Dermis blood vessel endothelial cell (primary cell): ENCODE data around the gene AK2. TPM values are rescaled to one million over a fixed set of nuclear protein-coding genes. Genes with fewer than 3 reads are reported as not detected.

ENCODE experiments used
- DNase-seq: peaks from one replicate; pipeline ENCODE4 v3.0.0; 2010
- total RNA-seq: library from RNA; depleted of rRNA; stranded (reverse); fragments of >200 nt; gene quantifications from 2 replicates; pipeline ENCODE4 v1.2.3, GENCODE V29; 2014

AK2 gene
- total RNA-seq, 1 donor from 2014 or later = 212 TPM

DNA sequence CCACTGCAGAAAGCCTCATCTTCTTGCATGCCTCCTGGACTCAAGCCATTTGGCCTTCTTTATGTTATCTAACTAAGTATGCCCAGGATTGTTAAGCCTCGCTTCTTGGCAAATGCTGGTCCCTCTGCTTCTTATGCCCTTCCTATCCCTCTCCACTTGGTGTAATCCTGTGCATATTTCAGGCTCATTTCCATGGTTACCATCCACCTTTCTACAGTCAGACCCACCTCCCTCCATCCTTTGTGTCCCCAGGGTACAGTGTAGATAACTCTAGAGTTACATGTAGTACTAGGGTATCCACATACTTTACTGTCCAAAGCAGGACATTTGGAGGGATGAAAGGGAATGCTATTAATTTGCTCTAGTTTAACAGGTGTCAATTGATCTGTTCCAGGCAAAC, 65.5 kb downstream of the AK2 start:
- no peak for DNase-seq

DNA sequence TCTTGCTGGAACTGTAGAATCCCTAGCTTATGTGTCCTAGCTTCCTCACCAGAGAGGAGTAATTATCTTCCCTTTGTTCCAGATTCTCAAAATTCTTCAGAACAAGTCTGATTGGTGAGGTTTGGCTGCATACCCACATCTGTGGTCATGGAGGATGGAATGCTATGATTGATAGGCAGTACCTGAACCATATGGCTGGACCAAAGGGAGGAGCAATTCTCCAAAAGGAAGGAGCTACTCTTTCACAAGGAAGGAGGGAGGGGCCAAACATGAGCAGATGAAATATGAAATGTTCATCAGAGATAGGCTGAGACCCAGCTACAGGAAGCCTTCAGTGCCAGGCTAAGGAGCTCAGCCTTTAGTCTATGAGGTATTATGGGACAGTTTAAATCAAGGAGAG, 67.1 kb downstream of the AK2 start:
- no peak for DNase-seq

DNA sequence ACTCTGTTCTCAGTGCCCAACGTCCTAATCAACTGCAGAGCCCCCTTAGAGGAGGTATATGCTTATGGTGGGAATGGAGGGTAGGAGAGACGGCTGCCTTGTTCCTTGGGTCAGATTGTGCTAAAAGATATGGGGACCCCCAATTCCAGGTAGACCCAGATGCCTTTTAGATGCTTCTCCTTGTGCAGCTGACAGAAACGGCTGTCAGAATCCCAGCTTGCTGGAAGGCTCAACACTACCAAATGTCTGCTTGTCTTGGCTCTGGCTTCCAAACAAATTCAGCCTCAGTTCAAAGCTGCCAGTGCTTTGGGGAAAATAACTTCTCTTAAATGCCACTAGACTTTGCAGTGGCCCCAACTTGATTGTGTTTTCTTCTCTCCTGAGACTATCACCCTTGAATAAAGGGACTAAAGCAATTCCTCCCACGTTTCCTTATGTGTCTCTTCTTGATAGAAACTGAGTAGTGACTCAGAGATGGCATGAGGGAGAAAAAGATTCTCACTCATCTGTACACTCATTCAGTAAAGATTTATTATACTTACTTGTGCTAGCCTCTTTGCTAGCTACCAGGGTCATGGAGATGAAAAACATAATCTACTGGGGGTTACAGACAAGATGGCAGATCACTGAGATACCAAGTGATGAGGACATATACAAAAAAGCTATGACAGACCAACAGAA, 68.7 kb downstream of the AK2 start:
- no peak for DNase-seq

DNA sequence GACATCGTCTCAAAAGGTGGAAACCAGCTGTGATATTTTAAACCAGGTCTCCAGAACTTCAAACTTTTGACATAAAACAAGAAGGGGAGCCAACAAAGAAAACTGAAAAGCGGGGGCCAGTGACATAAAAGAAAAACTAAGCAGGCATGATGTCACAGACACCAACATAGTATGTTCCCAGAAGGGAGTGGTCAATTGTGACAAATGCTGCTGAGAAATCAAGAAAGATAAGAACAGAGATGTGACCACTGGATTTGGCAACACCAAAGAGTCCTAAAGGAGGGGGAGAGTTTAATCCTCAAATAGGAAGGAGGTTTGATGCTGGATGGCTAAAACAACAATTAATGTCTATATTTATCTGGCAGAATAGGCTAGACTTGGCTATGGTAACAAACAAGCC, 69.8 kb downstream of the AK2 start:
- no peak for DNase-seq

DNA sequence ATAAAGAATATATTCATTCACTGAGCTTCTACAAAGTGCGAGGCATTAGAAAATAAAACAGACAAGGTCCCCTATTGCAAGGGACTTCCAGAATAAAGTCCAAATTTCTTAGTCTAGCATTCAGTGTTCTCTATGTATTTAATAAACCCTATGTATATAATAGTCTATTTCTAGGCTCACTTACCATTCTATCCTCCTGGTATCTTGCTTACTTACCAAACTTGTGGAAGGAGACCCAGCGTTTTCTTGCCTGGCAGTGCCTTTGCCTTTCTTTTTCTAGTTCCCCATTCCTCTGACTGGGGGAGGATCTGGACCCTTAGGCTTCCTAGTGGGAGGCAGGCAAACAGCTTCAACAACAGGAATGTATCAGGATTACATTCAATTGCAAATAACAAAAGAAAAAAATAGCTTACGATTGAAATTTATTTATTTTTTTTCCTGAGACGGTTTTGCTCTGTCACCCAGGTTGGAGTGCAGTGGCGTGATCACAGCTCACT, 71.4 kb downstream of the AK2 start:
- no peak for DNase-seq

DNA sequence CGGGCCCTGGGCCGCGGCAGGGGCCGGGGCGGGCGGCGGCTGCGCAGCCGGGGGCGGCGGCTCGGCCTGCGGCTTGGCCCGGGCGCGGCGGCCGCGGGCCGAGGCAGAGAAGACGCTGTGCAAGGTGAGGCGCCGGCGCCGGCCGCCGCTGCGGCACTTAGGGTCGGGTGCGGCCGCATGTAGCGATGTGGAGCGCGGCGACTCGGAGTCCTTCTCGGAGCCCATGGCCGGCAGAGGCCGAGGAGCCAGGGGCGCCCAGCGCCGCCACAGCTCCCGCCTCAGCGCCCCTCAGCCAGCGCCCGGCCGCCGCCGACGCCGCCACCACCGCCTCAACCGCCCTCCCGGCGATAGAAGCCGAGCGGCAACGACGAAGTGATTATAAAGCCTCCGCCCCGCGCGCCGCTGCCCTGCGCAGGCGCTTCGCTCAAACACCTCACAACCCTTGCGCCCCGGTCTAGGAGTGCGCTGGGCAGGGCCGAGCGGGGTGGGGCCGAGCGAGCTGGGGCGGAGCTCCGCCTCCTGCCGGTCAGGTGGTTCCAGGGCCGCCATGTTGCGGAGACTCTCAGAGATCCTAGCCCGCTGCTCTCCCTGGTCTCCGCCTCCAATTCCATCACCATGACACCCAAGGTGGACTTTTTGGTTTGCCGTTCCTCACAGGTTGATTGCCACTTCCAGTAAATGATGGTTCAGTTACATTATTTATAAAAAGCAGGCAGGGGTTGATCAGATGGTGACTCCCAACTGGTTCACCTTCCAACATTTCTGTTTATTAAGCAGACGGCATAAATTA, 72.0 kb downstream of the AK2 start, which contains the start of gene RNF19B:
Gene RNF19B (minus strand): TSS at position 349 of the 790 bp plus-strand sequence. CDS start 124 bp downstream, at position 225.
- DNase-seq = peak; percentile 97

DNA sequence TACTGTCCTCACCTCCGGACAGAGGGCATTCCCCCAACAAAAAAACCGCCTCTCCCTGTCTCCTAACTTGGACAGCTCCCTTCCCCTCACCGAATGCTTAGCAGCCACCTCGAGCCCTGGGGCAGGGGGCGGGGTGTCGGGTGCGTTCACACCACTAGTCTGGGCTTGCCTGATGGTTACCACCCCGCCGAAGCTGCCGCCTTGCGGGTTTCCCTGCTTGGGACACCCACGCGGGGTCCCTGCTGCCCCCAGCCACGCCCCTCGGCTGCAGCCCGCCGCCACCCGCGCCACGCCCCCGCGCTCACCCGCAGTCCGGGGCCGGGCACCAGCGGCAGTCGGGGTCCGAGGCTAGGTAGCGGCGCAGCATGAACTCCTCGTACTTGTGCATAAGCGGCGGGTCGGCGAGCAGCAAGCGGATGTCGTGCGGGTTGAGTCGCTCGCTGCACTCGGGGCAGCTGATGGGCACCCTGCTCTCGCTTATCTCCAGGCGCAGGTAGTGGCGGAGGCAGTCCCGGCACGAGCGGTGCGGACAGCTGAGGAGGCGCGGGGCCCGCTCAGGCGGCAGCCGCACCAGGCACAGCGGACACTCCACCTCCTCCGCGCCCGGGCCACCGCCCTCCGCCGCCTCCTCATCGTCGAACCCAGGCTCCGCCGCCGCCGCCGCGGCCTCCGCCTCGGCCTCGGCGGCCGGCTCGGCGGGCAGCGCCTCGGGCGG, 72.8 kb downstream of the AK2 start:
- DNase-seq = peak; percentile 64

DNA sequence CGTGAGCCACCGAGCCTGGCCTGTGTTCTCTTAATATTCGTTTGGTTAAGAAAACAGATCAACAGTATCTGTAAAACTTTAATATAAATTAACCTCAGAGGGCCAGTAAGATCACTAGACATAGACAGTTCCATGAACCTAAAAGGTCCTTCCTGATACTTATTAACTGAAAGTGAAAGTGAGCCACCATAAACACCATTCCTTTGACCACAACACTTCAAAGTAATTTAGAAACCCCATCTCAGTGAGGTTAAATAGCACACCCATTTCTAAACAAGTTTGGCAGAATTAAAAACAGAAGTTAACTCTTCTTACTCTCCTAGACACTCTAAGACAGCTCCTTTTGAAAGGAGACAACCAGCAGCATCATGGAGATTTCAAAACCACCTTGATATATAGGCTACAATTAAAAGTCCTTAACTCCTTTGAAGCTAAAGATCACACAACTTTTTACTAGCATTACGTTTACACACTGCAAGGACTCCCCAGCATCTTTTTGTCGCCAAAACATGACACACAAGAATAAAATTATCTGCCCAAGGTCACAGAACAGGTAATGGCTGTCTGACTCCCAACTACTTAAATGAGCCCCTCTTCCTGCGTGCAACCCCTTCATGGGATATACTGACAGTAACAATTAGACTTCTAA, 74.3 kb downstream of the AK2 start:
- DNase-seq = peak; percentile 34

DNA sequence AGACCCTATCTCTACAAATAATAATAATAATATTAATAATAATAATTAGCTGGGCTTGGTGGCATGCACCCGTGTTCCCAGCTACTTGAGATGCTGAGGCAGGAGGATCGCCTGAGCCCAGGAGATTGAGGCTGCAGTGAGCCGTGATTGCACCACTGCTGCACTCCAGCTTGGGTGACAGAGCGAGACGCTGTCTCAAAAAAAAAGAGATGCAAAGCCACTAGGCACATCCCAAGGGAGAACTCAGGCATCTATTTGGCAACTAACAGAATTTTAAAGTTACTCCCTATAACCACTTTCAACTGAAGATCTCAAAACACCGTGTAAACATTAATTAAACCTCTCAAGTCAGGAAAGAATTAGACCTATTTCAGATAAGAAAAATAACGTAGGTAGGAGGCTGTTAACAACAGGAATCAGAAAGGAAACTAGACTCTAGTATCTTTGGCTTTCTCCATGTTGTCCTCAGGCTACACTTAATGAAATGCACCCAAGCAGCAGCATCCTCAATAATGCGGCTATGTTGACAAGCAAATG, 75.8 kb downstream of the AK2 start:
- DNase-seq = no peak

DNA sequence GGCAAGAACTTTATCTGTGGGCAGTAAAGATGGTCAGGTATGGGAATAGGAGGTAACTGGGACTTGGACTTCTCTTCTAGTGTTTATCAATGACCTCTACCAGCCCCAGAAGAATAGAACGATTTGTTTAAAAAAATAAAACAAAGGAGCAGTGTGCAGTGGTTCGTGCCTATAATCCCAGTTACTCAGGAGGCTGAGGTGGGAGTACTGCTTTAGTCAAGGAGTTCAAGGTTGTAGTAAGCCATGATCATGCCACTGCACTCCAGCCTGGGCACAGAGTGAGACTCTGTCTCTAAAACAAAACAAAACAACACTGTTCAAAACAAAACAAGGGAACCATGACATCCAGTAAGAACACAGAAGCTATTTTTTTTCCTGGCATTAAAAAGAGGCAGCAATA, 76.3 kb downstream of the AK2 start:
- no peak for DNase-seq

DNA sequence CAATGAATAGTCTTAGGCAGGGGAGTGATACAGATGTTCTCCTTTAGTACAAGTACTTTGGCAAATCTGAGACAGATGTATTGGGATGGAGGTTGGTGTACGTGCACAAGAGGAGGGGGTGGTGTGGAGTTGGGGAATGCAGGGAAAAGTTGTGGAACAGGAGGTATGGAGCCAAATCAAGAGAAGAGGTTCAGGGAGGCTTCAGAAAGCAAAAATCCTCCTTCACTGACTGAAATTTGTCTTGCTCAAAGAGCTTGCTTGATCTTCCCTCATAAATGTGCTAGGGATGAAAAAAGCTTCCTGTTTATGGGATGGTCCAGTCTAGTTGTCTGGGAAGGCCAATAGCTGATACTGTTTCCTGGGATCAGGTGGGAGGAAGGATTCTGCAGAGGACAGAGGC, 77.9 kb downstream of the AK2 start:
- DNase-seq = no peak

Other genes with a start within 250 kb of the AK2 start
- gene YARS1, start 219.5 kb downstream of the AK2 start, total RNA-seq = 63.6 and 84.0 TPM in 2 replicates
- gene S100PBP, start 219.2 kb downstream of the AK2 start, total RNA-seq = 33.7 and 50.0 TPM in 2 replicates
- 0.85 and 0.88 TPM in 2 replicates for gene FNDC5, start 166.0 kb downstream of the AK2 start, total RNA-seq
- 0.05 TPM in 1 of 2 replicates, not detected in the other for gene HPCA, start 150.4 kb downstream of the AK2 start, total RNA-seq
- 20.1 and 30.6 TPM in 2 replicates for gene TMEM54, start 135.5 kb downstream of the AK2 start, total RNA-seq
- 18.7 and 25.3 TPM in 2 replicates for gene RNF19B, start 72.1 kb downstream of the AK2 start, total RNA-seq
- gene AZIN2, start 44.3 kb upstream of the AK2 start, total RNA-seq = 0.28 and 2.2 TPM in 2 replicates
- 2.6 and 4.6 TPM in 2 replicates for gene TRIM62, start 145.2 kb upstream of the AK2 start, total RNA-seq
- gene ZNF362, start 219.6 kb upstream of the AK2 start, total RNA-seq = 3.2 and 10.2 TPM in 2 replicates